HG02610 (cell line): ENCODE results near the gene GUCY2D.
"Not testable (repeated sequence)": the region's sequence is repeated elsewhere in the genome, so short reads cannot be mapped to it uniquely, and the experiment has no call there.

Experiments
- ATAC-seq: cut with Tn5 transposase; IDR thresholded peaks from one replicate; pipeline ENCODE4 v1.9.1; 2021; ENCODE audit warnings: mild to moderate bottlenecking, moderate library complexity; ENCODE audit not compliant: unreplicated experiment

Gene GUCY2D

GRCh38 chr17:8015957-8016631 is 13.7 kb downstream of the GUCY2D start:
- ATAC-seq: no peak

DNA sequence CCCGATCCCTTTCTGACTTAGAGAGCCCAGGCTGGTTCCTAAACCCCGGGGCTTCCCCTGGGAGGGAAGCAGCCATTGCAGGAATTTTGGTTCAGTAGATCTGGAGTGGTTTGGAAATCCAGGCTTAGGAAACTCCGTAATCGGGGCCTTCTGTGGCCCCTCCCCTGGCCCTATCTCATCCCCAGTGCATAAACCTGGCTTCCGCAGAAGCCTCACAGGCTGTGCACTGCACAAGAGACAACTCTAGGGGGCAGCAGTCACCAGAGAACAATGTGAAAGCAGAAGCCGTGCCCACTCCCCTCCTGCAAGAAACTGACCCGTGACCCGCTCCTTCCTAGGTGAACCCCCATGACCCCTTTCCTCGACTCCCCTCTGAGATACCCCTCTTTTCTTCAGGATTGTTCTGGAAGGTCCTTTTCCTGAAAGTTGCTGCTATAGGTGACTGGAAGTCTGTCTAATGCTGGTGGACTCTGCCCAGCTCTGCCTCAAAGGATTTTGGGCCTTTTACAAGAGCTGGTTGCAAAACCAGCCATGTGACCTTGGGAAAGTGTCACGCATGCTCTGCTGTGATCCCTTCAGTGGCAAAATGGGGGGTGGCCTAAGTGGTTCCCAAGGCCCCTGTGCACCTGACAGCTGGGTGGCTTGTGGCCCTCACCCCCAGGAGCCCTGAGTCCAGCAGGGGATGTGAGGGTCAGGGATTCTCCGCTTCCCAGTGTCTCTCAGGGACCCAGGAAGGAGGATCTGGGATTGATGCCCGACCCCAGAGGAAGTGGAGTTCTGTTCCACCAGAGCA is 14.4 kb downstream of the GUCY2D start:
- no peak for ATAC-seq

GRCh38 chr17:8018436-8018835 is 16.0 kb downstream of the GUCY2D start:
- no peak for ATAC-seq

- no peak for ATAC-seq
Observed at GRCh38 chr17:8019166-8019565, 16.8 kb downstream of the GUCY2D start.

DNA sequence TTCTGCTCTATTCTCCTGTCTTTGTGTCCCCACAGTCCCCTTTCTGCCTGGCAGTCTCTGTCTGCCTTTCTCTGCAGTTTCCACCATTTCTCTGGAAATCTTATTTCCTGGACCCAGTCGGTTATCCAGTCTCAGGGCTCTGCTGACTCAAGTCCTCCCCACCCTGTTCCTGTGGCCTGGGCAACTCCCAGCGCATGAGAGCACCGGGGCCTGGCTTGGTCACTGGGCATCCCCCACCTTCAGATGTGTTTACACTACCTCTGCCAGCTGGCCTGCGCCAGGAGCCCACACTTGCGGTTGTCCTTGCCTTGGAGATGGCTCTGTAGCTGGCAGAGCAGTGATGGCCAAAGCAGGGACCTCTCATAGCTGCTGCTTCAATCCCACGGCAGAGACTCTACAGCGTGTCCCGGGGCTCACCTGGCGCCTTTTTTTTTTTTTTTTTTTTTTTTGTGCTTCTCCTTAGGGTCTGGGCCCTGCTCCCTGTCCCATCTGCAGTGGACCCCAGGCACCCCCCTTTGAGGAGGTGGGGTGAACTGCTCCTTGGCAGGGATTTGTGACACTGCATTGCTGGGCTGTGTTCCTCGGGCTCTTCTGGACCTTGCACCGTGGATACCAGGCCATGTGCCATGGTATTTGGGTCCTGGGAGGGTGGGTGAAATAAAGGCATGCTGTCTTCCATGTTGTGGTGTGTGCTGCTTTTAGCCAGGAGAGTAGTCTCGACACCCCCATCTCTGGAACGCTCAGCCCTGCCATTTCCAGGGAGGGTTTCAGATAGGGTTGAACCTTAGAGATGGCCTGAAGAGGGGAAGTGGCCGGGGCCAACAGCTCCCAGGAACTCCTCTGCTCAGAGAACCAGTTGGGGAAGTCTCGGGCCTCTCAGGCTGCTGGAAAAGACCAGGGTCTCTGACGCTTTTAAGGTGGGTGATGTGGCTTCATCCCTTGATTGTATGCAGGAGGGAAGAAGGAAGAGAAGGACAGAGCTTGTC is 17.5 kb downstream of the GUCY2D start:
- no peak for ATAC-seq

DNA sequence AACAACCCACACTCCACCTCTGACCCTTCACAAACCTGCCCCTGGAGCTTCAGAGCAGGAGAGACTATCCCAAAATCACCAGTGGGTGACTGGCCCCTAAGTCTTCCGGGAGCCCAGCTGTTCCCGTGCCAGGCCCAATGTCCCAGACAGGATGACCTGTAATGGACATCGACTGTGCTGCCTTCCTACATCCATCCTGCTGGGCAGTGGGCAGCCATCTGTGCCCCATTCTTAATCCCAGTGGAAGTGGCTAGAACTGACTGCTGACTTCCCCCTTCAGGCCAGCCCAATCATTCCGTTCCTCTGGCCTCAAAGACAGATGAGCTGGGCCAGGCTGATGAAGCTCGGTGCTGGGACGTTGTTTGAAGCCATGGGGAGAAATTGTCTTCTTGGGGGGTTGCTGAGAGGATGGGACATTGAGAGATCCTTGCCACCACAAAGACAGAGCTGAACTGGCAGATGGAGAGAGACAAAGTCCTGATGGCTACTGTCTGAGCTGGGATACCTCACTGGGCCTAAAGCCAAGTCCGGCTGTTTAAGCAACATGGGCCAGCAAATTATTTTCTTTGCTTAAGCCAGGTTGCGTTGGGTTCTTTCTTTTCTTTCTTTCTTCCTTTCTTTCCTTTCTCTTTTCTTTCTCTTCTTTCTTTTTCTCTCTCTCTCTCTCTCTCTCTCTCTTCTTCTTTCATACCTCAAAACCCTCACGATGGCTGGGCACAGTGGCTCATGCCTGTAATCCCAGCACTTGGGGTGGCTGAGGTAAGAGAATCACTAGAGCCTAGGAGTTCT is 18.6 kb downstream of the GUCY2D start:
- ATAC-seq: no peak

- ATAC-seq: no peak
Observed at GRCh38 chr17:8021565-8022359, 19.3 kb downstream of the GUCY2D start.

GRCh38 chr17:8022360-8023003 is 20.1 kb downstream of the GUCY2D start:
- ATAC-seq: no peak

- ATAC-seq: not testable (repeated sequence)
Observed at GRCh38 chr17:8024161-8024560, 21.7 kb downstream of the GUCY2D start.

DNA sequence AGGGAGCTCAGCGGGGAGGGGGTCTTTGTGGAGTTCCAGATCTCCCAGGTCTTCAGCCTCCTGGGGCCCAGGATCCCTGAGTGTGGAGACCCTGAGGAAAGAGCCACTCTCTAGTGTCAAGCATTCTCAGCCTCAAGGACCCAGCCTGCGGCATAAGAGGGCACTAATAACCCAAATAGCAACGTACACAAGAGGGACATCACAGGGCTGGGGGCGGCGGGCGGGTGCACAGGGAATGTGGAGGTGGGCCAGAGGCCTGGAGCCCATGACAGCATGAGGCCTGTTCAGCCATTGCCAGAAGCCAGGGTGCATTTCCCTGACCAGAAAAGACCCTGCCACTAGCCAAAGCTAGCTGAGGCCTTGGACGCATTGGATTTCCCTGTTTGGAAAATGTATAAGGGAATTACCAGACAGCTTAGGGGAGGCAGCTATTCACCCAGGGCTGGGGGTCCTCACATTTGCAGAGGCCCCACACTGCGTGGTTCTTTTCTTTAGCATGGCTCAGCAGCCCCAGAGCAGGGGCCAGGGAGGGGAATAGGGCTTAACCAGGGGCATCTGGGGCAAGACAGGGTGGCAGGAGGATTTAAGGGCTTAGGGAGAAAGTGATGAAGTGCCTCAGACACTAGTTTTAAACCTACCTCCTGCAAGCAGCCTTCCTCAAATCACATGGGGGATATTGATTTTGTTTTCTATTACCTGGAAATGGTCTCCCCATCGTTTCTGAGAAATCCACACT is 22.9 kb downstream of the GUCY2D start:
- ATAC-seq: no peak

- ATAC-seq: no peak
Observed at GRCh38 chr17:8029121-8029520, 26.7 kb downstream of the GUCY2D start.

DNA sequence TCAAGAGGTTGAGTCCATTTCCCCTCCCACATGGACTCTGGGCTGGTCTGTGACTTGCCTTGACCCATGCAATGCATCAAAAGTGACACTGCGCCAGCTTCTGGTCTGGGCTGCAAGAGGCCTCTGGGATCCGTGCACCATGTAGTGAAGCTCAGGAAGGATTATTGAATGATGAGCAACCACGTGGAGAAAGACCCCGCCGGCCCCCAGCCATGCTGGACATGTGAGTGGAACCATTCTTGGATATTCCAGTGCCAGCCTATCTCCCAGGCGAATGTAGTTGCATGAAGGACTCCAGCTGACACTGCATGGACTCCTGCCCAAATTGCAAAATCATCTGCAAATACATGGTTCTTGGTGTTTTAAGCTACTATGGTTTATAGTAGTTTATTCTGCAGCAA is 28.8 kb downstream of the GUCY2D start:
- no peak for ATAC-seq

DNA sequence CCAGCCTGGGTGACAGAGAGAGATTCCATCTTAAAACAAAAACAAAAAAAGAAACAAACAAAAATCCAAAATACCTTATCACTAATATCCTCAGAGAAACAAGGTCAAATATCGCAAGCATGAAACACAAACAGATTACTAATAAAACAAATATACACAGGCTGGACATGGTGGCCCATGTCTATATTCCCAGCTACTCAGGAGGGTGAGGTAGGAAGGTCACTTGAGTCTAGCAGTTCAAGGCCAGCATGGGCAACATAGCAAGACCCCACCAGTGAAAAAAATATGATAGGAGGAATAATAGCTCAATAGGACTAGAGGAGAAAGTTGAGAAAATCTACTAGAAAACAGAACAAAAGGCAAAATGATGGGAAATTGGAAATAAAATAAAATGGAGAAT is 29.5 kb downstream of the GUCY2D start:
- ATAC-seq: no peak

- no peak for ATAC-seq
Observed at GRCh38 chr17:8032442-8032841, 30.0 kb downstream of the GUCY2D start.

GRCh38 chr17:8038954-8039610 is 36.7 kb downstream of the GUCY2D start, which contains the start of gene ALOX15B:
Gene ALOX15B, plus strand, starts transcription at chr17:8039059. Its CDS starts 97 bp downstream, at chr17:8039156.
- ATAC-seq: no peak

DNA sequence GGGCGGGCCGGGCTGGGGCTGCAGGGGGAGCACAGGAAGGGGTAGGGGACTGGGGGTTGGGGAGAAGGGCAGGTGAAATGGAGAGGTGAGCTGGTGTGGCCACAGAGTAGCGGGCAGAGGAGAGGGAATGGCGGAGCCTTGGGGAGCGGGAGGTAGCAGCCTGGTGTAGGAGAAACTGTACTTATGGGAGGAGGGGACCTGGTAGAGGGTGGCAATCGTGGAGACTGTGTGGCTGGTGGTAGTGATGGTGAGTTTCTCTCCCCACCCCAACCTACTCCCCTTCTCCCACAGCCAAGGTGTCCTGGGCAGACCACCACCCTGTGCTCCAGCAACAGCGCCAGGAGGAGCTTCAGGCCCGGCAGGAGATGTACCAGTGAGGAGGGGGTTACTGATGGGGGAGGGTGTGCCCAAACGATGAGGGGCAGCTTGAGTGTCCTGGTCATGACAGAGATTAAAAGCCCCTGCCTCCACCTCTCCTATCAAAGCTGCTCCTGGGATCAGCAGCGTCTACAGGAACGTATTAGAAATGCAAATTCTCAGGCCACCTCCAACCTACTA is 37.3 kb downstream of the GUCY2D start:
- no peak for ATAC-seq

GRCh38 chr17:8041249-8041928 is 39.0 kb downstream of the GUCY2D start:
- no peak for ATAC-seq
